WI38 (cell line): Measurements from ENCODE around the gene MAT2B.

Experiments used
- H3K4me3 ChIP-seq: 2 replicates; pipeline ENCODE4 v1.5.1; 2011; ENCODE audit warnings: low read depth, mild to moderate bottlenecking, control low read depth, low read length
- CTCF ChIP-seq: IDR thresholded peaks from 2 replicates; pipeline ENCODE4 v1.5.1; 2012; ENCODE audit warnings: low read depth, mild to moderate bottlenecking, control low read depth, low read length

Gene MAT2B

GRCh38 chr5:163504079-163504931 lies 1.1 kb upstream of the MAT2B start:
- no peak for TF ChIP-seq CTCF
- peak overlapping the region; percentile 79 for H3K4me3 ChIP-seq

- peak overlapping the region; percentile 79 for H3K4me3 ChIP-seq
- TF ChIP-seq CTCF = no peak
These were observed 411 bp upstream of the MAT2B start for GRCh38 chr5:163505049-163505367.

GRCh38 chr5:163506095-163506457 lies 657 bp downstream of the MAT2B start:
- no peak for TF ChIP-seq CTCF
- H3K4me3 ChIP-seq = peak overlapping the region; percentile 79

GRCh38 chr5:163506726-163507125 lies 1.3 kb downstream of the MAT2B start:
- TF ChIP-seq CTCF = no peak
- peak overlapping the region; percentile 79 for H3K4me3 ChIP-seq

- peak overlapping the region; percentile 41 for H3K4me3 ChIP-seq
- no peak for TF ChIP-seq CTCF
These were observed 3.3 kb downstream of the MAT2B start for GRCh38 chr5:163508753-163509152.

GRCh38 chr5:163509291-163509951 lies 4.0 kb downstream of the MAT2B start:
- TF ChIP-seq CTCF = no peak
- peak overlapping the region; percentile 41 for H3K4me3 ChIP-seq

- TF ChIP-seq CTCF = no peak
- H3K4me3 ChIP-seq = no peak overlapping the region
These were observed 7.1 kb downstream of the MAT2B start for GRCh38 chr5:163512526-163512925.
